DOHH2 (cell line): ENCODE measurements around the gene SYNE1.
"Not testable (repeated sequence)": the region's sequence is repeated elsewhere in the genome, so short reads cannot be mapped to it uniquely, and the experiment has no call there.

Experiments
- H3F3A ChIP-seq: fragments of 200-600 bp; sonication (generic), shearing (Covaris generic); 2 replicates; pipeline ENCODE4 v1.6.0; 2016; ENCODE audit warnings: antibody characterized with exemption, mild to moderate bottlenecking; ENCODE audit not compliant: control insufficient read depth, insufficient read depth
- H3K27ac ChIP-seq: fragments of 200-600 bp; sonication (generic); 2 replicates; pipeline ENCODE4 v1.5.1; 2014; ENCODE audit warnings: low read depth, mild to moderate bottlenecking, low read length, moderate library complexity
- H3K27me3 ChIP-seq: fragments of 200-600 bp; sonication (generic); 2 replicates; pipeline ENCODE4 v1.6.1; 2014; ENCODE audit warnings: mild to moderate bottlenecking, low read length, mixed read lengths; ENCODE audit not compliant: control insufficient read depth
- H3K36me3 ChIP-seq: fragments of 200-600 bp; sonication (generic); 2 replicates; pipeline ENCODE4 v1.6.1; 2014; ENCODE audit warnings: mild to moderate bottlenecking, low read length, moderate library complexity, mixed read lengths; ENCODE audit not compliant: control insufficient read depth
- H3K4me1 ChIP-seq: fragments of 200-600 bp; sonication (generic); 2 replicates; pipeline ENCODE4 v1.6.1; 2014; ENCODE audit warnings: mild to moderate bottlenecking, low read length, mixed read lengths; ENCODE audit not compliant: control insufficient read depth
- H3K4me2 ChIP-seq: fragments of 200-600 bp; sonication (generic); 2 replicates; pipeline ENCODE4 v1.6.0; 2014; ENCODE audit warnings: mild to moderate bottlenecking, low read length, moderate library complexity
- H3K4me3 ChIP-seq: fragments of 200-600 bp; sonication (generic); 2 replicates; pipeline ENCODE4 v1.5.1; 2014; ENCODE audit warnings: mild to moderate bottlenecking, low read length, mixed read lengths
- H3K79me2 ChIP-seq: fragments of 200-600 bp; sonication (generic); 2 replicates; pipeline ENCODE4 v1.6.1; 2014; ENCODE audit warnings: mild to moderate bottlenecking, low read length, mixed read lengths; ENCODE audit not compliant: control insufficient read depth
- H3K9me2 ChIP-seq: fragments of 200-600 bp; sonication (generic); replicated peaks from 2 replicates; pipeline ENCODE4 v1.6.1; 2014; ENCODE audit warnings: mild to moderate bottlenecking, low read length, mixed read lengths; ENCODE audit not compliant: control insufficient read depth
- H3K9me3 ChIP-seq: fragments of 200-600 bp; sonication (generic); 2 replicates; pipeline ENCODE4 v1.6.1; 2014; ENCODE audit warnings: antibody characterized with exemption, low read length, mixed read lengths; ENCODE audit not compliant: control insufficient read depth, insufficient read depth
- H4K20me1 ChIP-seq: fragments of 200-600 bp; sonication (generic); 2 replicates; pipeline ENCODE4 v1.6.0; 2014; ENCODE audit warnings: low read depth, mild to moderate bottlenecking, antibody characterized with exemption, low read length, moderate library complexity; ENCODE audit not compliant: control insufficient read depth, insufficient read depth
- CTCF ChIP-seq: fragments of 200-600 bp; sonication (generic); IDR thresholded peaks from one replicate; pipeline ENCODE4 v1.5.1; 2014; ENCODE audit warnings: antibody characterized with exemption, mild to moderate bottlenecking, low read depth, low read length; ENCODE audit not compliant: poor library complexity, severe bottlenecking
- EZH2phosphoT487 ChIP-seq: fragments of 200-600 bp; sonication (generic); IDR thresholded peaks from 2 replicates; pipeline ENCODE4 v1.6.1; 2017; ENCODE audit warnings: borderline replicate concordance, mild to moderate bottlenecking, antibody characterized with exemption, low read length, moderate library complexity, mixed read lengths

Gene SYNE1

GRCh38 chr6:152651986-152652385 is 14.8 kb upstream of the SYNE1 start:
- Histone ChIP-seq H3K4me2 (no peak overlapping the region), H3K9me2 (no peaks in the 10 kb centered on the region), H3K9me3 (no peaks in the 10 kb centered on the region), H4K20me1 (no peaks in the 10 kb centered on the region), H3K4me1 (no peaks in the 10 kb centered on the region), H3K79me2 (no peaks in the 10 kb centered on the region), H3K27ac (no peak overlapping the region), H3K27me3 (no peaks in the 10 kb centered on the region), H3F3A (no peaks in the 10 kb centered on the region), H3K4me3 (no peak overlapping the region), H3K36me3 (no peaks in the 10 kb centered on the region)
- TF ChIP-seq EZH2phosphoT487 (no peak), CTCF (no peak)

DNA sequence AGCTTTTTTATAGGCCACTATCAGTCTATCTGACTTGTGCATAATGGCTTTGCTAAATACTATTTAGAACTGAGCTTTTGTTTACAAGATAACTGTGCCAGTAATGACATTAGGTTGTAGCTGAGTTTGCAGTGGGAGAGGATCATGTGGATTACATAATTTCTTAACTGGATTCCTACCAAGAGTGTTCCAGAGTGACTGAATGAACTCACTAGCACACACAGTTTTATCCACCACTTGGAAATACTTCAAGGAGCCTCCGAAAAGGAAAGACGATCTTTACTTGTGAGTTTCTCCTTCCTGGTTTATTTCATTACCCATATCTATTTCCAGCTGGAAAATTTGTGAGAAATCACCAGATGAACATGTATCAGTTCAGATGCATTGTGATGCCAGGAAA is 10.9 kb upstream of the SYNE1 start:
- Histone ChIP-seq H3F3A (no peaks in the 10 kb centered on the region), H4K20me1 (no peaks in the 10 kb centered on the region), H3K4me2 (no peak overlapping the region), H3K79me2 (no peaks in the 10 kb centered on the region), H3K9me2 (no peaks in the 10 kb centered on the region), H3K27me3 (no peaks in the 10 kb centered on the region), H3K9me3 (no peaks in the 10 kb centered on the region), H3K4me3 (no peak overlapping the region), H3K36me3 (no peaks in the 10 kb centered on the region), H3K27ac (no peak overlapping the region), H3K4me1 (no peaks in the 10 kb centered on the region)
- no peak for TF ChIP-seq EZH2phosphoT487
- no peak for TF ChIP-seq CTCF

- not testable (repeated sequence) for H3K4me3 ChIP-seq, H3K4me2 ChIP-seq, H3K27ac ChIP-seq, H4K20me1 ChIP-seq, H3K4me1 ChIP-seq, H3K79me2 ChIP-seq, H3K9me3 ChIP-seq, H3K27me3 ChIP-seq, H3K9me2 ChIP-seq, H3F3A ChIP-seq, H3K36me3 ChIP-seq
Measured at GRCh38 chr6:152646732-152647131, 9.6 kb upstream of the SYNE1 start.

DNA sequence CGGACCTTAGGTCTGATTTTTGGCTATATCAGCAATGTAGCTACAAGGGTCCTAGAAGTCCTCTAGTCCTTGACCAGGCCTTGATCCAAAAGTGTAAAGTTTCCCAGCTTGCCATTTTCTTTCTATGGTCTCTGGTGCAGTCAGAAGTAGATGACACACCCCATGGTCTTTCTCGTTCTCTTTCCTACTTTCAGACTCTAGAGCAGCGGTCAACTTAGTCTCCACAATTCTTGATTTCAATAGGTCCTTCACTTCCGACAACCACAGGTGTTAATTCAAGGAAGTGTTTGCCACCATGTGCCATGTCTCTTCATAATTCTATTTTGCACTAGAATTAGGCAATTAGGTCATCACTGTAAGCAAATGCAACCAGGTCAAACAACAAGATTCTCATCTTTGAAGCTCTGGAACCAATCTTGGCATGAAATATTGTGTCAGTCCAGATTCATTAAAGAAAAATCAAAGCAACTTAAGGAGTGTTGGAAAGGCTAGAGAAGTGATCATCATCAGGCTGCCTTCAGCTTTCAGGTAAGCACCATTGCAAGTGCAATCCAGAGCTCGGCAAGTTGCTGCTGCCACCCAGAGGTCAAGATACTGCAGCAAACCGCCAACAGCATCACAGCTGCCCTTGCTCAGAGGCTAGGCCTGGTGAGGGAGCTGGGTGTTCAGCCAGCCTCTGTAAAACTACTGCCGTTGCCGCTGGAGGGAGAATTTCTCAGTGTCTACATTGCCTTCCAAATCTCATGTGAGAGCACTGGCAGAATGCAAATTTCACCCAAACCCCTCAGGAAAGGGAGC is 5.6 kb upstream of the SYNE1 start:
- Histone ChIP-seq H3K4me2 (no peak overlapping the region), H3F3A (no peaks in the 10 kb centered on the region), H3K27me3 (no peaks in the 10 kb centered on the region), H3K36me3 (no peaks in the 10 kb centered on the region), H3K4me3 (no peak overlapping the region), H3K79me2 (no peaks in the 10 kb centered on the region), H3K27ac (no peak overlapping the region), H4K20me1 (no peaks in the 10 kb centered on the region), H3K9me3 (no peaks in the 10 kb centered on the region), H3K9me2 (no peaks in the 10 kb centered on the region), H3K4me1 (no peaks in the 10 kb centered on the region)
- TF ChIP-seq EZH2phosphoT487 (no peak), CTCF (peak; percentile 55)
